Measurements from ENCODE around the gene DHRSX.
"Not testable (repeated sequence)": the region's sequence is repeated elsewhere in the genome, so short reads cannot be mapped to it uniquely, and the experiment has no call there.

DHRSX gene

DNA sequence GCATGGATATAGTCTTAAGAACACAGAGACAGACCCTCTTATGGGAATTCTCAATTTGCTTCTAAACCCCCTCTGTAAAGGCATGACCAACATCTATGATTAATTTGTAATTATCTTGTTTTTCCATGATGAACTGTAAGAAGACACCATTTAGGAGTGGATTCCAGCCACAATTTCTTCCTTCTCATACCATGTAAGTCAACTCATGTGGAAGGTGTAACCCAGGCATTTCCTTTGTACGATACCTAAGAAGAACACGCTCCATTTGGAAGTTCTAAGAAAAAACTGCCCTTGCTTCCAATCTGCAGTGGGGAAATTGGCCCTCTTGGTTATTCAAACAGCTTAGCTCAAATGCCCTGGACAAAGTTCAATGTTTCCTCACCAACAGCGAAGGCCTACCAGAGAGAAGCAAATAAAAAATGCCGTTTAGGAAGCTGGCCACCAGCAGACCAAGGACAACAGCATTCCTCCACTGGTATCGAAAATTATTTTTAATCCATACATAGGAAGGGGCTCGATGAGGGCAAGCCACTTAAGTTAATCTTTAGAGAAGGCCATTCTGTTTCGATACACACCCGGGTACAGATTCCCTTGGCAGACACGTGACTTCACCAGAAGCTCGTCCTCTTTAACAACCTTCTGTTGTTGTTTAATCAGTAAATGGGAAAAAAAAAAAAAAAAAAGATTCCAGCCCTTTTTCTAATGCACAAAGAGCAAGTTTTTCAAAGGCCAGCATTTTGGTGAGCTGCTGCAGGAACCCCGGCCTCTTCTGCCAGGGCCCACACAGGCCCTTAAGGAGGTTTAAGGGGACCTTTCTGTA lies 2.6 kb downstream of the DHRSX start:
- no peak for DNase-seq

DNA sequence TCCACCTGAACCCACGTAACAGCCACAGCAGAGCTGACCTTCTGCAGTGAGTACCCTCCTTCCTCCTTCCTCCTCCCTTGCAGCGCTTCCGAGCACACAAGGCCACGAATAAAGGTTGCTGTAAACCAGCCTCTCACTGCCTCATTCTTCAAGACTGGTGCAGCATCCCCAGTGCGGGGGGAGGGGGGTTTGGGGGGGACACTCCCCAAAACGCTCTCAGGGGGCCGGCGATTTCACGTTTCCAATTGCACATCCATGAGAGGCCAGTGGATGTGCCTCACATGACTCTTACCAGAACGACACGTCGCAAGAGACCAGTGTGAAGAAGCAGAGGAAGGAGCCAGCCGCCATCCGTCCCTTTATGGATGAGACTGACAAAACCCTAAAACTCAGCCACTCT lies 5.2 kb downstream of the DHRSX start:
- no peak for DNase-seq

DNA sequence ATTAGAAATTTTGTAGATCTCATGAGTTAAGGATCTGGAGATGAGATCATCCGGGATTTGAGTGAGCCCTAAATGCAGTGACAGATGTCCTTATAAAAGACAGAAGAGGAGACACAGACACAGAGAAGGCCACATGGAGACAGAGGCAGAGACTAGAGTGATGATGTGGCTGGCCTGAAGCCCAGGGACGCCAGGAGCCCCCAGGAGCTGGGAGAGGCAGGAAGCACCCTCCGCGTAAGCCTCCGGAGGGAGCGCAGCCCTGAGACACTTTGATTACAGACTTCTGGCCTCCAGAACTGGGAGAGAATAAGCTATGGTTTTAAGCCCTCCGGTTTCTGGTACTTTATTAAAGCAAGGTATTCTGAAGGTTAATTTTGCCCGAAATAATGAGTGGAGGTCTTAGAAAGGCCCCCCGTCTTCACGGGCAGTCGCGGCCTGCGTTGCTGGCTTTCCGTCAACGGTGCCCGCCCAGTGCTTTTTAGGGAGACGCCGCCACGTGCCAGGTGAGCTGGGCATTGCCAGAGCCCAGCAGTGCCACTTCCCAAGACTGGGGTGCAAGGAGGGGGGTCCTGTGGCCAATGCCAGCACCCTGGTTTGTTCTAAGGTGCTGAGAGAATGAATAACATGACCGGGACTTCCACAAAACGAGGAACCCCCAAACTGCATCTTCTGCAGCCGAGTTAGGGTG lies 8.1 kb downstream of the DHRSX start:
- no peak for DNase-seq

DNA sequence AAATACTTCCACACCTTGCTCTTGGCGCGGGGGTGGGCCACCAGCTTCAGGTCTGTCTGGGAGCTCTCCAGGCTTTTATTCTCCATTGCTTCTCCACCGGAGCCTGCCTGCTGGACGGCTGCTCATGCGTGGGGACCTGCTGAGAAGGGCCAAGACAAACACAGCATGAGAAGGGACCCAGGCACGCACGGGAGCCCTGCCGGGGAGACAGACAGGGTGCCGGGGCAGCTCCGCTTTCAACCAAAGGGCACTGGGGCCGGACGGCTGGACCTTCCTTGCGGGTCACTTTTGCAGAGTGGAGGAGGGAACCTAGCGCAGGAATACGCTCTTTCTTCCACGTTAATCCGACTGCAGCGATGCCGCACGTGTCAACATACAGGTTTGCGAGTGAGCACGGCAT lies 10.1 kb downstream of the DHRSX start:
- no peak for DNase-seq

DNA sequence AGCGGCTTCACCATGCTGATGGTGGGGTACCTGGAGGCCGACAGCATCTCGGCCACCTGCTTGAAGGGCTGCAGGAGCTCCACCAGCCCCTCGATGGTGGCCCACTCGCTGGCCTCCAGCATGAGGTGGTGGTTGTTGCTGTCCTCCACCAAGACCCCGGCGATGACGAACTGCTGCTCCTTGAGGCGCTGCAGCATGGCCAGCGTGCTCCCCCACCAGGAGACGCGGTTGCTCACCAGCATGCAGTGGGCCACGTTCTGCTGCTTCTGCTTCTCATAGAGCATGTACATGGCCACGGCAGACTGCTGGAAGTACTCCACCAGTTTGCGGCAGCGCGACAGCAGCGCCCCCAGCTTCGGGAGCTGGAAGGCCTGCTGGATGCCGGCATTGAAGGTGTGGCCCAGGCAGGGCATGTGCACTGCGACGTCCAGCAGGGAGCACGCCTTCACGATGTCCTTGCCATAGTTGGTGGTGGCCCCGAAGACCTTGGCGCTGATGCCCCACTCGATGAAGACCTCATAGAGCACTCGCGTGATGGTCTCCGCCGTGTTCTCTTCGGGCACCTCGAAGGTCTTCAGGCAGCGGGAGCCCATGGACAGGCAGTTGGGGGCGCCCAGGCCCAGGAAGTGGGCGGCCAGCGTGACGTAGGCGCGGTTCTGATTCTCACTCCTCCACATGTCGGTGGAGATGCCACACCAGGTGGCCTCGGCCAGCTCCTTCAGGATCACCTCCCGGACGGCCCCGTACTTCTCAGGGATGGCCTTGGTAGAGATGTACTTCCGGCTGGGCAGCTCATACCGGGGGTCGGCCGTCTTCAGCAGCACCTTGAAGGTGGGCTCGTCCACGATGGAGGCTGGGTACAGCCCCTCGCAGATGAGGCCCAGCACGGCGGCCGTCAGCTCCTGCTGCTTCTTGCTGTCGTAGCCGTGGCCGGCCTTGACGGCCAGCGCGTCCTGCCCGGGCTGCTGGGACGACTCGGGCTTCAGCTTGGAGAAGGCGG lies 11.0 kb downstream of the DHRSX start:
- DNase-seq = no peak

DNA sequence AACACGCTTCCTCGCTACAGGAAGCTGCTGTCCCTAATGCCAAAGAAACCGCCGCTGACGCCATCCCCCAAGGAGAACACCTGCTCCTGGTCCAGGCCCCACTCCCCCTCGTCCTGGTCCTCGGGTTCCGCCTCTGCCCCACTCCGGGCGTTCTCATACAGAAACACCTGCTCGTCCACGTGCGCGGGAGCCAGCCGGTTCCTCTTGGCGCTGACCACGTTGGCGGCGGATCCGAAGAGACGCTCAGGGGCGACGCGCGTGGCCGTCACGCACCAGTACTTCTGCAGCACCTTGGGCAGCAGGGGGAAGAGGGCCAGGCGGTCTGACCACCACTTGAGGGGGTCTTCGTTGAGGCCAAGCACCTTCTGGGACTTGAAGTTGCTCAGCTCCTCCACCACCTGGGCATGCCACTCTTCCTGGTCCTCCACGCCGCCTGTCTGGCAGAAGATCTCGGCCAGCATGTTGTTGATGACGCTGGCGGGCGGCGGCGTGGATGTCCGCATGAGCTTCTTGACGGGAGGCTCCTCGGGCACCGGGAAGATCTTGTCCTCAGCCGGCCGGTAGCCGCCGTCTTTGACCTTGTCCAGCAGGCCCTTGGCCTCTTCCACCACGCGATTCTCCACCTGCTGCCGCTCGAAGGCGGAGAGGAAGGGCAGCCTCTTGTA lies 12.0 kb downstream of the DHRSX start:
- no peak for DNase-seq

DNA sequence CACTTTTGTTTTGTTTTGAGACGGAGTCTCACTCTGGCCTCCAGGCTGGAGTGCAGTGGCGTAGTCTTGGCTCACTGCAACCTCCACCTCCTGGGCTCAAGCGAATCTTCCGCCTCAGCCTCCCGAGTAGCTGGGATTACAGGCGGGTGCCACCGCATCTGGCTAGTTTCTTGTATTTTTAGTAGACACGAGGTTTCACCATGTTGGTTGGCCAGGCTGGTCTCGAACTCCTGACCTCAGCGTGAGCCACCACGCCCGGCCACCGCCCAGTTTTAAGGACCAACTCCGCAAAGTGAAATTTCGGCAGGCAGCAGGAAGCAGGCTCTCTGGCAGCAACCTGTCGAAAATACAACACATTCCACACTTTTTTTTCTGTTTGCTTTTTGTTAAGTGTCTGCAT lies 13.4 kb downstream of the DHRSX start:
- no peak for DNase-seq

DNA sequence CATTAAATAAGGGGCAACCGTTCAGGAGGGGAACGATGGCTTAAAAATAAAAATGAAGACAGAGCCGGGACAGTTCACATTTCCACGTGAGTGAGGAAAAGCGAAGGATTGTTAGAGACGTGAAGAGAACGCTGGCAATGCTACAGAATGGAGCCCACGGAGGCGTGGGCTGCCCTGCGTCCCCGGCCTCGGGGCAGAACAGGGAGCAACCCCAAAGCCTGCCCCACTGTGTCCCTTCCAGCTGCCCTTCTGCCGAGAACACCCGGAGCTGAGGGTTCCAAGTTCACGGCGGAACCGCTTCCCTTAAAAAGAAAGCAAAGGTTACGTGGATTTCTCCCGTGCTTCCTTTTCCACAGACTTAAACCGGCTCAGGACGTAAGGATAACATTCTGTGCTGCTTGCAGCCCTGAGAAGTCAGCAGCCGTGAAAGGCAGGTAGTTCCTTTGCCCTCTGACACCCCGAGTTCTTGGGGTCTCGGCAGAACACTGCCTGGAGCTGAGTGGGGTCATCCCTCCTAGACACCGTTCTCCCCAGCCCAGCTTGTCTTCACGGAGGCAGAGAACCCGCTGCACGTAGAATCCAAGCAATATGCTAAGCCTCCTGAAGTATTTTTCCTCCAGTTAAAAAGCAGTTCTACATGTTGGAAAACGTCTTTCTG lies 14.2 kb downstream of the DHRSX start:
- DNase-seq = no peak

DNA sequence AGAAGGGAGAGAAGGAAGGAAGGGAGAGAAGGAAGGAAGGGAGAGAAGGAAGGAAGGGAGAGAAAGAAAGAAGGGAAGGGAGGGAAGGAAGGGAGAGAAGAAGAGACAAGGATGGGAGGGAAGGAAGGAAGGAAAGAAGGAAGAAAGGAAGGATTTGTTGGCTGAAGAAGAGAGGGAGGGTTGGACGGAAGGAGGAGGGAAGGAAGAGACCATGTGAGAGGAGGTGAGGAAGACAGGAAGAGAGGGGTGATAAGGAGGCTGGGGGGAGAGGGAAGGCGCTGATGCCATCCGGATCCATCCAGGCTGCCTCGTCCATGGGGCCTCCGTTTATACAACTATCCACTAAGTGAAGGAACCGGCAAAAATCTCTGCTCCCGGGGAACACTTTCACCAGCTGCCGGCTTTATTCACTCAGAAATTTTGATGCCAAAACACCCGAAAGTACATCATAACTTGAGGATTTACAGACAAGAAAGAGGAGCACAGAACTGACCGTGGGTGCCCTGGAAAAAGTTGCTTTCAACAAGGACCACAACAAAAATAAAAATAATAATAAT lies 14.9 kb downstream of the DHRSX start:
- no peak for DNase-seq

DNA sequence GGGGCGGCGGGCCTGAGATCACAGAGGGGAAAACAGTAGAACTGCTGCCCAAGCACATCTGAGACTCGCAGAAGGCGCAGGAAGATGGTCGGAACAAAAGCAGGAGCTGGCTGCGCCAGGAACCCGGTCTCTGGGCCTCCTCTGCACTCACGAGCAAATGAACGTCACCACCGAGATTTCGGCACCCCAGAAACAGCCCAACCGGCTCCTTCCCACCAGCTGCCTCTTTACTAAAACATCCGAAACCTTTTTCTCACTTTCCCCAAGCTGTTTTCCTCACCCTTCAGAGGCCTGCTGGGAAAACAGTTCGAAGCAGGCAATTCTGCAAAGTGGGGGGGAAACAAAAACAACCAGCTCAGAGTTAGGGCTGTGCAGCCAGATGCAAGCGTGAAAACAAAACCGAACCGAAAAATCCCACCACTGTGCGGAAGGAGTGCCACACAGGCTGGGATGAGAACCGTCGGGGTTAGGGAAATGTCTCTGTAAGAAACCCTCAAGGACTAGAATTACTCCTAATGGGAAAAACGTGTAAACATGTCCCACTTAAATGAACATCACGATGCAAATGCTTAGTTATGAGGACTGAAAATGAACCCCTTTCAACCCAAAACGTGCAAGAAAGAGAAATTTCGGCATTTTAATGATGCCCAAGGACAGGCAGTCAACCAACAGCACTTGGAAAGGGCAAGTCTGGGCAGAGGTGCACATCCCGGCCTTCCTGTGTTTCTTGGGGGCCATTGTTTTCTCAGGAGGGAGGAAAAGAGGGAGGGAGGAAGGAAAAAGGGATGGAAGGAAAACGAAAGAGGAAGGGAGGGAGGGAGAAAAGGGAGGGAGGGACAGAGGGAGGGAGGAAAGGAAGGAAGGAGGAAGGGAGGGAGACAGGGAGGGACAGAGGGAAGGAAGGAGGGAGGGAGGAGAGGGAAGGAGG lies 15.8 kb downstream of the DHRSX start:
- DNase-seq = peak; percentile 65

DNA sequence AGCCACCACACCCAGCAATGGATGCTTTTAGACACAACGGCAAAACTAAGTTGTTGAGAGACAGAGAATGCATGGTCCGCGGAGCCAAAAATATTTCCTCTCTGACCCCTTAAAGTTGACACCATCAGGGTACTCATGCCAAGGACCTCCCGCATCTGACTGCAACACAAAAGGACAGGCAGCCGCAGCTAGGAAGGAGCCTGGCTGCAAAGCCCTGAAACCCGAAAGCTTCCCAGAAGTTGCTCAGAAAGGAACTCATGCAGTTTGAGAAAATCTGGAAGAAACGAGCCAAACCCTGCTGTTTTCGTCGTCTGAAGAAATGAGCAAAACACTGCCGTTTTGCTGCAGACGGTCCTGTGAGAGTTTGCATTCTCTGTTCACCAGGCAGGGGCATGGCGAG lies 16.5 kb downstream of the DHRSX start:
- DNase-seq = peak; percentile 39

DNA sequence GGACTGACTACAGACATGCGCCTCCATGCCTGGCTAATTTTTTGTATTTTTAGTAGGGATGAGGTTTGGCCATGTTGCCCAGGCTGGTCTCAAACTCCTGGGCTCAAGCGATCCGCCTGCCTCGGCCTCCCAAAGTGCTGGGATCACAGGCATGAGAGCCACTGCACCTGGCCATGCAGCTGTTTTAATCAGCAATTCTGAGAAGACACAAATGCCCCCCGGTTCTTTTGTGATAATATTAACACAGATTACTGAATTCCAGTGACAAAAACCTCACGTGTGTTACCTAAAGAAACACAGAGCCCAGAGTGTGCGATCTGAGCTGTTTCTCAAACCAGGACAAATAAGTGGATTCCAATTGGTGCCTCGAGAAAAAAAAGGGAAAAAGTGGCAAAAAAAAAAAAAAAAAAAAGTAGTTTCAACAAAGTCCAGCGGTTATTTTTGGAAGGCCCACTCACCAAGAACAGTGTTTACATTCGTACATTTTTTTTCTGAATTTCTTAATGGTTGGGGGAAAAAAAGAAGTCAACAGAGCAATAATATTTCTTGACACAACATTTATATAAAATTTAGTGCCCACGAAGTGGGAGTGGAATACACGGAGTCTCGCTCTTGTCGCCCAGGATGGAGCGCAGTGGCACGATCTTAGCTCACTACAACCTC lies 17.2 kb downstream of the DHRSX start:
- DNase-seq = no peak

DNA sequence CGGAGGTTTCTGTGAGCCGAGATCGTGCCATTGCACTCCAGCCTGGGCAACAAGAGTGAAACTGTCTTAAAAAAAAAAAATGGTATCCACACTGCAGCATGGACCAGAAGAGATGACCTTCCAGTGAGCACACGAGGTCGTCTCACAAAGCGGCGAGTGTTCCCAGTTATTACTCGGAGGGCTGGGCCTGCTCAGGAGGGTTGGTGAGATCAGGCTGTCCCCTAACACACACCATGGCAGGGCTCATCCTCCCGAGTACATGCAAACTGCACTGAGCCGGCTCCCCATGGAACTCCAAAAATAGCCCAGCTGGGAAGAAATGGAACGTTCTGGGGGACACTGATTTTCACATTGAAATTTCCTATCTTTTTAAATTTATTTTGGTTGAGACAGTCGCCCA lies 19.2 kb downstream of the DHRSX start:
- DNase-seq = not testable (repeated sequence)

DNA sequence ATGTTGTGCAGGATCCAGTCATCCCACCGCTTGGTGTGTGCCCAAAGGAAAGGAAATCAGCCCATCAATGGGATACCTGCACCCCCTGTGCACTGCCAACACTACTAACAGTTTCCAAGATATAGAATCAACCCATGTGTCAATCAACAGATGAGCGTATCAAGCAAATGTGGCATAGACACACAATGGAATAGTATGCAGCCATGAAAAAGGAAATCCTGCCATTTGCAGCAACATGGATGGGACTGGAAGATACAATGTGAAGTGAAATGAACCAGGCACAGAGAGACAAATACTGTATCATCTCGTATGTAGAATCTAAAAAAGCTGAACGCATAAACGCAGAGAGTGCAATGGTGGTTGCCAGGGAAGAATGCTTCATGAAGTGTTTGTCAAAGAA lies 20.8 kb downstream of the DHRSX start:
- DNase-seq = not testable (repeated sequence)

DNA sequence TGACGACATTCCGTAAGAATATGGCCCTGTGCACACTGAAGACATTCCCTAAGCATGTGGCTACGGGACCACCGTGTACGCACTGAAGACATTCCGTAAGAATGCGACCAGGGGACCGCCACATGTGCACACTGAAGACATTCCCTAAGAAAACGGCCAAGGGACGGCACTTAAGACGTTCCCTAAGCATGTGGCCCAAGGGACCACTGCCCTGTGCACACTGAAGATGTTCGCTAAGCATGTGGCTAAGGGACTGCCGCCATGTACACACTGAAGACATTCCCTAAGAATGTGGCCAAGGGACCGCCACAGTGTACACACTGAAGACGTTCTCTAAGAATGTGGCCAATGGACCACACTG lies 21.4 kb downstream of the DHRSX start:
- no peak for DNase-seq

DNA sequence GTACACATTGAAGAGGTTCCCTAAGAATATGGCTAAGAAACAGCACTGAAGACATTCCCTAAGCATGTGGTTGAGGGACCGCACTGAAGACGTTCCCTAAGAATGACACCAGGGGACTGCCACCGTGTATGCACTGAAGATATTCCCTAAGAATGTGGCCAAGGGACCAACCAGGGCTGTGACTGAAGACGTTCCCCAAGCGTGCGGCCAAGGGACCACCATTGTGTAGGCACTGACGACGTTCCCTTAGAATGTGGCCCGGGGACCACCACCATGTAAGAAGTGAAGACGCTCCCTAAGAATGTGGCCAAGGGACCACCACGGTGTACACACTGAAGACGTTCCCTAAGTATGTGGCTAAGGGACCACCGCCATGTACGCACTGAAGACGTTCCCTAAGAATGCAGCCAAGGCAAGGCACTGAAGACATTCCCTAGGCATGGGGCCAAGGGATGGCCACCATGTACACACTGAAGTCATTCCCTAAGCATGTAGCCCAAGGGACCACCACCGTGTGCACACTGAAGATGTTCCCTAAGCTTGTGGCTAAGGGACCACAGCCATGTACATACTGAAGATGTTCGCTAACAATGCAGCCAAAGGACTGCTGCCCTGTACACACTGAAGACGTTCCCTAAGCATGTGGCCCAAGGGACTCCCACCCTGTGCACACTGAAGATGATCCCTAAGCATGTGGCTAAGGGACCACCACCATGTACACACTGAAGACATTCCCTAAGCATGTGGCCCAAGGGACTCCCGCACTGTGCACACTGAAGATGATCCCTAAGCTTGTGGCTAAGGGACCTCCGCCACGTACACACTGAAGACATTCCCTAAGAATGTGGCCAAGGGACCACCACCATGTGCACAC lies 22.0 kb downstream of the DHRSX start:
- no peak for DNase-seq

DNA sequence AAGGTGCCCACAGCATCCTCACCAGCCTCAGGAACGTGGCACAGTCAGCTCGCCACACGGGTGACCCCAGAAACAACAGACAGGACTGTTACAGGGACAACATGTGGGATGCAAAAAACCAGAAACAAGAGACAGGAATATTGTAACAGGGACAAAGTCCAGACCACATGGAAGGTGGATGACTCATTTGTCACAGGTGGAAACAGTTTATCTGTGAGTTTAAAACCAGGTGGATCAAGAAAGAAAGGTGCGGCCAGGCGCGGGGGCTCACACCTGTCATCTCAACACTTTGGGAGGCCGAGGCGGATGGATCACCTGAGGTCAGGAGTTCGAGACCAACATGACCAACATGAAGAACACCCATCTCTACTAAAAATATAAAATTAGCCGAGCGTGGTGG lies 23.5 kb downstream of the DHRSX start:
- not testable (repeated sequence) for DNase-seq

DNA sequence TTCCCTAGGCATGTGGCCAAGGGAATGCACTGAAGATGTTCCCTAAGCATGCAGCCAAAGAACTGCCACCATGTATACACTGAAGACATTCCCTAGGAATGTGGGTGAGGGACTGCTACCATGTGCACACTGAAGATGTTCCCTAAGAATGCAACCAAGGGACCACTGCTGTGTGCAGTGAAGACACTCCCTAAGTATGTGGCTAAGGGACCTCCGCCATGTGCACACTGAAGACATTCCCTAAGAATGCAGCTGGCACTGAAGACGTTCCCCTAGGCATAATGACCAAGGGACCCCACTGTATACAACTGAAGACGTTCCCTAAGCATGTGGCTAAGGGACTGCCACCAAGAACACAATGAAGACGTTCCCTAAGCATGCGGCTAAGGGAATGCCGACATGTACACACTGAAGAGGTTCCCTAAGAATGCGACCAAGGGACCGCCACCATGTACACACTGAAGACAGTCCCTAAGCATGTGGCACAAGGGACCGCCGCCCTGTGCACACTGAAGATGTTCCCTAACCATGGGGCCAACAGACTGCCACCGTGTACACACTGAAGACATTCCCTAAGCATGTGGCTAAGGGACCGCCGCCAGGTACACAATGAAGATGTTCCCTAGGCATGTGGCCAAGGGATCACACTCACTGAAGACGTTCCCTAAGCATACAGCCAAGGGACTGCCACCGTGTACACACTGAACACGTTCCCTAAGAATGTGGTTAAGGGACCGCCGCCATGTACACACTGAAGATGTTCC lies 25.6 kb downstream of the DHRSX start:
- no peak for DNase-seq
